ENCODE results near the gene ITSN1.

Gene ITSN1

DNA sequence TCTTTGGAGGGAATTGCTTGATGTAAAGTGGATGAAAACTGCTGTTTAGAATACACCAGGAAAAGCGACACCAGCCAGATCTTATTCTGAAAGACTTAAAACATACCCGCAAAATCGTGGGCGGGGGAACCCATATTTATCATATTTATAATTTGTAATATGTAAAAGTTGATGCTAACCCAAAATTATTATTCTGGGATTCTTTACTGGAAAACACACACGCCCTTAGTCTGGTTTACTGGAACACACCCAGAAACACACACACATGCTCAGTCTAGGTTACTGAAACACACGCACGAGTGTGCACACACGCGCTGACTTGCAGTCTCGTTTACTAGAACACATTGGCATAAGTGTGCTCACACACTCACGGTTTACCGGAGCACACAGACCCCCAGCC, 240.8 kb downstream of the ITSN1 start:
- no peak for FAIRE-seq
- no peak for DNase-seq (ENCODE audit: low spot score)

DNA sequence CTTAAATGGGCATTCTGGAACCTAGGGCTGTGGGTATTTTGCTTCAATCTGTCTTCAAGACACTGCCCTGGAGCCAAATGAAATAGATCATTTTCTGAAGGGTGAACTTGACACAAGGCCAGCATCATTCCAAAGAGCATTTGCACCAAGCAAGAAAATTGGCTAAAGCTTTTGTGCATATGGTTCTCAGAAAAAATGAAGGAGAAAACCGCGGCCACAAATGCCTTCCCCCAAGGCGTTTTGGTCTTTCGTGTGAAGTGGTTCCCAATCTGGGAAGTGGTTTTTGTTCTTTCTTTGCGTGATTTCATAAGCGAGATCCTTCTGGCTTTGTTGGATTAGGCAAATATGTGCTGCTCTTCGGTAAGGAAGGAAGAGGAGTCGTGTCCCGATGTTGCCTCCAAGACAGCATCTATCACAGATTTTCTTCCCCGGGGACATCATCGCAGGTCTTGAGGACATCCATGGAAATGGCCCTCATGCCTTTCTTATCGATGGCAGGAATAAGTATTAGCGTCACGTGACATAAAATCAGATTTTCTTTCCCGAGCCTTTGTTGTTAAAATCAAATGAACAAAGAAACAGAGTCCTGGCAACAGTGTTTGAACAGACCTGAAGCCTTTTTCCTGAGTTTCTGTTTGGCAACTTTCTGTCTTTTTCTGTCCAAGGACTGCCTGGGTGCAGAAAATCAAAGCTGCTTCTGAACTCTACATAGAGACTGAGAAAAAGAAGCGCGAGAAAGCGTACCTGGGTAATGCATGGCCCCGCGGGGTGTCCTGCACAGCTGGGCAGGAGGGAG, 242.3 kb downstream of the ITSN1 start:
- FAIRE-seq: no peak
- DNase-seq (ENCODE audit: low spot score): no peak

DNA sequence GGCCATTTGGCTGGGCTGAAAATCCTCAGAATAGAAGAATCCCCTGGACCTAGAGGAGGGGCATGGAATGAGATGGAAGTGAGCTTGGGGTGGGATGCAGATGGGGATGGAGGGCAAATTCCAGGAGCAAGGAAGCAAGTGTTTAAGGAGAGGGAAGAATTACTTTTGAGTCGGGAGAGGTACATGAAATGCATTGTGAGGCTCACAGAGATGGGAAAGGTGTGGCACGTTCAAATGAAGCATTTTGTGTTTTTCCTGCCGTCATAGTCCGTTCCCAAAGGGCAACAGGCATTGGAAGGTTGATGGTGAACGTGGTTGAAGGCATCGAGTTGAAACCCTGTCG, 242.8 kb downstream of the ITSN1 start:
- no peak for FAIRE-seq
- DNase-seq (ENCODE audit: low spot score): no peak

DNA sequence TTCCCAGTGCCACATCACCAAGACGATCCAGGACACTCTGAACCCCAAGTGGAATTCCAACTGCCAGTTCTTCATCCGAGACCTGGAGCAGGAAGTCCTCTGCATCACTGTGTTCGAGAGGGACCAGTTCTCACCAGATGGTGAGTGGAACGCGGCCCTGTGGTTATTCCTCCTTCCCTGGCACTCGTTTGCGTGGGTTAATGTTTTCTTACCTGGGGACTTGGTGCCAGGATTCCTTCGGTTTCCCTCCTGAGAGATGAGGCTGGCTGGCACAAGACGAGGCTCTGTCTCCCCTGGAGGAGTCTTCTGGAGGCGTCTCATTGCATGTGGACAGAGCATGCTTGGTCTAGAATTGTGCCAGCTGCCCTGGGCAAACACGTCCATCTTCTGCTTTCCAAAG, 244.0 kb downstream of the ITSN1 start:
- FAIRE-seq (no peak), DNase-seq (ENCODE audit: low spot score) (no peak)

DNA sequence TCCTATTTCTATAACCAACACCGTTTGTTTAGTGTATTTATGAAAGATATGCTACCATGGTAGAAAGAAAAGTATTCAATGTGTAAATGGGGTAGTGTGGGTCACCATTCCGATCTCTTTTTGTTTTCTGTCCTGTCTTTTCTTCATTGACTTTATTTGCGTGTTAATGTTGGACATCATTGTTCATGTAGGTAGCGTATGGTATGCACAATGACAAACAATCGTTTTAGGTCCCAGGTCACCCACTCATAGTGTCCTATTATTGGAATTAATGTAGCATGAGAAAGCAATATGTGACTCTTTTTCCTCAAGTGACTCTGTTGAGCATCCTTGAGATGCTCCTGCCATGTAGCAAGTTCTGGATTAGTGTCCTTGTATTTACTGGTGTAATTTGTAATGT, 247.9 kb downstream of the ITSN1 start:
- no peak for DNase-seq (ENCODE audit: low spot score)
- FAIRE-seq: no peak

DNA sequence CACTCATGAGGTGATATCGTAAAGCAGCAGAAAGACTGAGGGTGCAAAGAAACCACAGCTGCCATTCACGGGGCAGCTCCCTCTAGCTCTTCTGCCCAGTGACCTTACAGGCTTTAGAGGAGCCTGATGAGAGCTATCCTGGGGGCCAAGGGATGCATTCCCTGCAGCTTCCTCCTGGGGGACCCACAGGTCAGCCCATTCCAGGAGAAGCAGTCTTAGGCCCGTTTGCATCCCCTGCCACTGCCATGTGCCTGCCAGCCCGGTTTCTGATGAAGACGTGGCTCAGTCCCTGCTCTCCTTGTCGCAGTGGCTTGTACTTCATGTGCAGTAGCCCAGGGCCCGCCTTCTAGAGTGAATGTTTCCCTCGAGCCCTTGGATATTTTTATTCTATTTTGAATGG, 250.6 kb downstream of the ITSN1 start:
- DNase-seq (ENCODE audit: low spot score) (no peak), FAIRE-seq (no peak)

DNA sequence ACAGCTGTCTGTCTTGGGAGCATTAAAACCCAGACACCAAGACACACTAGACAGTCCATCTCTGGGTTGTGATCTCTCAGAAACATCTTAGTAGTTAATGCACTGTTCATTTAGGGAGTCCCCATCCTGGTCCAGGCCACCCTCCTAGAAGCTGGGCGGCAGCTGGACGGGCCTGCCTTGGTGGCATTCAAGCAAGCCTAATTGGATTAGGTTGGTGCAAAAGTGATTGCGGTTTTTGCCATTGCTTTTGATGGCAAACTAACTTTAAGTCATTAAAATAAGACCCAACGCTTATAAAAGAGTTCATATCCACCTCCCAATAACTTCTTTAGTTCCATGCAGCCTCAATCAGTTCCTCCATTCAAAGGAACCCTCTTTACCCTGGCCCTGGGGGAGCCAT, 251.6 kb downstream of the ITSN1 start:
- FAIRE-seq: no peak
- DNase-seq (ENCODE audit: low spot score): no peak

DNA sequence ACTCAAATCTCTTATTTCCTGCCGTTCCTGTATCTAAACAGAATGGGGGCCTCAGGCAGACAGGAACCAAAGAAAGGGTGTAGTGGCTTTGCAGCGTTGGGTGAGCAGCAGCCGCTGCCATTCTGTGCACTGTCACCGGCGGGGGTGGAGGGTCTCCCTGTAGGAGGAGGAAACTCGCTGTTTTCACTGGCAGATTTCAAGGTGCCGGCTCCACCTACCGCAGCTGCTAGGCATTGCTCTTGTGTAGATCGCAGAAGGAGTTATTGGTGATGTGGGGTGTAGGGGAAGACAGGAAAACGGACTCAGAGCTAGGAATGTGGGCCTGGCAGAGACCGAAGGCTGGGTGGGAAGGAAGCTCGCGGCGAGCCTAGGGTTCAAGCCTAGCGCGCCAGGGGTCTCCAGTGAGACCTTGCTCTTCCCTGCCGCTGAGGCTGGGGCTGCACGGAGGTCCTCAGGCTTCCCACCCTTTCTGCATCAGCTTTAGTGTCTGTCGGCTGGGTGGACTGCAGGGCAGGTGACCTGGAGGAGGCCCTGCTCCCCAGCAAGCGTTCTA, 252.5 kb downstream of the ITSN1 start:
- FAIRE-seq (no peak), DNase-seq (ENCODE audit: low spot score) (peak; percentile 65)

DNA sequence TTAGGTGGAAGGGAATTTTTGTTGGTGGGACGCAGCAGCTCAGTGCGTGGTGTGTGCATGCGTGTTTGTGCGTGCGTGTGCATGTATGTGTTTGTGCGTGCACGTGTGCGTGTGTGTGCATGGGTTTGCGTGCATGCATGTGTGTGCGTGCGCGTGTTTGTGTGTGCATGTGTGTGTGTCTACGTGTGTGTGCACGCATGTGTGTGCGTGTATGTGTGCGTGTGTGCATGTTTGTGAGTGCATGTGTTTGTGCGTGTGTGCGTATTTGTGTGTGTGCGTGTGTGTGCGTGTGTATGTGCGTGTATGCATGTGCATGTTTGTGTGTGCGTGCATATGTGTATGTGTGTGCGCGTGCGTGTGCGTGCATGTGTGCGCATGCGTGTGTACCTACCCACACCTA, 253.1 kb downstream of the ITSN1 start:
- FAIRE-seq (no peak), DNase-seq (ENCODE audit: low spot score) (no peak)

DNA sequence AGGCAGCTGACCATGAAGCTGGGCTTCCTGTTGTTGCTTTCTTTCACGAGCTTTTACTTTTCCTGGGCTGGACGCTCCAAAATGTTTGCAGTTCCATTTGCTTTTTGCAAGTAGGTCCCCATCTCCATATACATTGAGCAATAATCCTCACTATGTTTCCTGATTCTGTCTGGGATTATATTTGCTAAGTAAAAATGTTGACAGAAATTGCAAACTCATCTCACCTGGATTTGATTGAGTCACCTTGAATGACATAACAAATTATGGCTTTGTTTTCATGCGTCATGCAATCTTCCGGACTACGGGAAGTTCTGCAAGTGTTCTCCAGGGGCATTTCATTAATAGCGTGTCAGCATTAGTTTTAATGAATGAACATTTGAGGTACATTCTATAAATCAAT, 254.4 kb downstream of the ITSN1 start:
- FAIRE-seq (no peak), DNase-seq (ENCODE audit: low spot score) (no peak)

DNA sequence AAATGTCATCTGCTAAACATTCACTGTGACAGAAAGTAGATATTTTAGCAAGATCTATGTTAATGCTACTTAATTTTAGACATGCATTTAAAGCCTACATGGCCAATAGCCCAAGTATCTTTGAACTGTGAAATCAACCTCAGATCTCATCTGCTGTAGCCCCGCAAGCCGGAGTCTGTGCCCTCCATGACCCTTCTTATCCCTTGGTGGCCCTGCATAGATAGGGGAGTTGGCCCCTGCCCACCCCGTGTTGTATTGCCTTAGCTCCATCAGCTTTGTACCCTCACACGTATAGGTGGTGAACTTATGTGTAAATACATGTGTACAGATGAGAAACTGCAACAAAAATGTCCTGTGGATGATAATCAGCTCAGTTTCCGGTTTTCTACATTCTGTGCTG, 254.8 kb downstream of the ITSN1 start:
- DNase-seq (ENCODE audit: low spot score): no peak
- no peak for FAIRE-seq

DNA sequence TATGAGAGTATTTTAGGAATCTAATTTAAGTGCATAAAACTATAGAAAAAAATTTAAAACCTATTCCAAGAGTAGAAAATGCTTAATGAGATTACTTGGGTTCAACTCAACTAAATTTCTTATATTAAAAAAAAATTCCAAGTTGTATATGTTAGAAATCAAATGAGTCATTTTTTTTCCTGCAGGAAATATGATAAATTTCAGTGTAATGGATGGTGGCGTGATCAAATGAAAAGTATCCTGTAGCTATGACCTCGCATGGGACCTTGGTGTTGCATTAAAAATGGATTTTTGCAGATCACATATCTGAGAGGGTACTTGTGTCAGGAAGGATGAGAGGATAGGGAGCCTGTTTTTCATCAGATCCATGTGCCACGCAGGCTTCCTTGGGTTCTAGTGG, 255.4 kb downstream of the ITSN1 start:
- no peak for DNase-seq (ENCODE audit: low spot score)
- no peak for FAIRE-seq

DNA sequence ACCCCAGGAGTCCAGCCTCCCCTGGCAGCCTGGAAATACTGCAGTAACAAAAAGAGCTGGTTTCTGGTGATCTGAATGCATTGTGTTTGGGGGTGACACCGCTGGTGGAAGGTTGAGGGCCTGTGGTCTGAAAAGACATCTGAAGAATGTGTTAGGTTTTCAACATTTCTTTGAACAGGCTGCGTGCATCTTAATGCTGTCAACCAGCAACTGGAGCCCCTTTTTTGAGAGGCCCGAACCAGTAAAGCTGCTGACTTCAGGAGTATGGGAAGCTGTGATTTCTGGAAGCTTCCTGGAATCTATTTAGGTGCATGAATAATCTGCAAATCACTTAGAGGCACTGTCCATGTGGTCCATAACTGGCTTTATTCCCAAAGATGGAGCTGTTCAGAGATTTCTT, 256.3 kb downstream of the ITSN1 start:
- DNase-seq (ENCODE audit: low spot score) (no peak), FAIRE-seq (no peak)

DNA sequence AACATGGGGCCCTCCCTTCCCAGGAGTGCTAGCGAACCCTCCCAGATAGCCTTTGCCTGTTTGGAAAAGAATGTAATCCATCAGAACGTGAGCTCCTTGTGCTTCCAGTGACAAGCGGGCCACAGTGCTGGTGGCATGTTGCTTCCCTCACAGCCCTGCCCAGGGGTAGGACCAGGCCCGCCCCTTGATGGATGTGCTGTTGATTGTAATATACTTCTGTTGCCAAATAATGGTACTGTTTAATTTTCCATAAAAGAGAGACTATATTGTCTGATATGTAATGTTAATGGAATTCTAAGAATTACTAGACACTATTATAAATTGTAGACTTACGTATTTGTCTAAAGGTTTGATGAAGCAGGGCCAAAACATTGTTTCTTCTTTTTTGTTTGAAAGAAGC, 256.9 kb downstream of the ITSN1 start:
- FAIRE-seq: no peak
- DNase-seq (ENCODE audit: low spot score): no peak

DNA sequence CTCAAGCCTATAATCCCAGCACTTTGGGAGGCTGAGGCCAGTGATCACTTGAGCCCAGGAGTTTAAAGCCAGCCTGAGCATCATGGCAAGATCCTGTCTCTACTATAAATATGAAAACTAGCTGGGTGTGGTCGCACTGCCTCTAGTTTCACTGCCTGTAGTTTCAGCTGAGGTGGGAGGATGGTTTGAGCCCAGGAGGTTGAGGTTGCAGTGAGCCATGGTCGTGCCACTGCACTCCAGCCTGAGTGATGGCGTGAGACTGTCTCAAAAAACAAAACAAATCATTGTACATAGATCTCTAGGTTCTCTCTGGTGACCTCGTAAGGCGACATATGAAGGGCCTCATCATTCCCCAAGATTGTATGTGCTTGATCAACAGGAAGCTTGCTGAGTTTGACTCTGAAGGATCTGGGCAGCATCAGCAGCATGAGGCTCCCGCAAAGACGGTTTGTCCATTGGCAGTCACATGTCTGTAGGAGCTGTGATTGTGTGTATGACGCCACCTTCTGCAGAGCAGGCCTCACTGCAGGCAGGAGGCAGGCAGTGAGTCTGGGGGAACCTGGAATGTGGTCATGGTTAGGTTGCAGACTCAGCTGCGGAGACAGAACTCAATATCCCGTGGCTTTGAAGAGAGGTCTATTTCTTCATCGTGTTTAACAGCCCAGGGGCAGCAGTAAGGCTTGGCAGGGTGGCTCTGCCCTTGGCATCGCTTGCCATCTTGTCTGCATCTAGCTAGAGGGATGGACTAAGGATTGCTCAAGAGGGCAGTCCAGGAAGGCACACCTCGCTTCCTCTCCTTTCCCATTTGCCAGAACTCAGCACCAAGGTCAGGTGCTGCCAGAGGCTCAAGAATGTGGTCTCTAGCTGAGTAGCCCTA, 259.3 kb downstream of the ITSN1 start:
- FAIRE-seq: no peak
- peak; percentile 20 for DNase-seq (ENCODE audit: low spot score)

DNA sequence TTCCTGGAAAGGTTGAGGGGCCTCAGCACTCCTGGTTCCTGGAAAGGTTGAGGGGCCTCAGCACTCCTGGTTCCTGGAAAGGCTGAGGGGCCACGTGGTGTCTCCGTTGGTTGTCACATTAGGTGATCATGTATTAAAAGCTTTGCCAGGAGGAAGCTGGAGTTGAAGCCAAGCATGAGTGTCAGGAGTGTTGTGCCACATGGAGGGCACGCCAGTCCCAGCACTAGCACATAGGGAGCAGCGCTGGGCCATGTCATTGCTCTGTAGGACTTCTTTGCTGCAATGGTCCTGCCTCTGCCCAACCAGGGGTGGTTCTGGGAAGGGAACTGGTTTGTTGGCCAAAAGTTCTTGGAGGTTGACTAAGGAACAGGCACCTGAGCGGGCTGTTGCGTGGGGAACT, 260.0 kb downstream of the ITSN1 start:
- FAIRE-seq: no peak

DNA sequence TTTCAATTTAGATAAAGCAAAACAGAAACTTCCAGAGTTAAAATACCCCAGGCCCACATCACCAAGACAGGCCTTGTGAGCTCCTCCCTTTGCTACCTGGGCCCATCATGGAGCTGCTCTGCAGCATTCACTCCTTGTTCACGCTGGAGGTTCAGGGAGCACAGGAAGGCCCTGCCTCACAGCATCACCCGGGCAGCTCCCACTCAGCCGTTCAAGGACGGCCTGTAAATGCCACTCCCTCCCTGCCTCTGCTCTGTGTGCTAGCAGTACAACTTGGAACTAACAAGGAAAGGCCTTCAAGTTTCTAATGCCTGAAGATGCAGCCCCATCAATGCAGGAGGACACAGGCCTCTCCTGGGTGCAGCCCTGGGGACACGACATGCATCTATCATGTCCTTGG, 261.7 kb downstream of the ITSN1 start:
- DNase-seq (ENCODE audit: low spot score) (no peak), FAIRE-seq (no peak)

More for the DNA sequence above, 260.0 kb downstream of the ITSN1 start:
- DNase-seq (ENCODE audit: low spot score): no peak

DNA sequence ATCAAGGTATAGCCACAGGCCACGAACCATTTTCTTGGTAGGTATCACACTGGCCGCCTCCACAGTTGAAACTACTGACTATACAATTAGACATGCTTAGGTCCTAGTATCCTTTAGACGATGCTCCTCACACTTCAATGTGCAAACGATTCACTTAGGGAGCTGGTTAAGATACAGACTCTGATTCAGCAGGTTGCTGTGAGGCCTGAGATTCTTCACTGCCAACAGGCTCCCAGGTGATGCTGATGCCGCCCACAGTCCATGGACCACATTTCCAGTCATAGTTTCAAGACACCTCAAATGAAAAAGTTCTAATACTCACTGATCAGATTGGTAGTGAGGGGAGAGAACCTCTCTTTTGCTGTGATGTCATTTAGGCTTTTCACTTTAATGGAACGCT, 266.5 kb downstream of the ITSN1 start:
- FAIRE-seq: no peak
- DNase-seq (ENCODE audit: low spot score): no peak

DNA sequence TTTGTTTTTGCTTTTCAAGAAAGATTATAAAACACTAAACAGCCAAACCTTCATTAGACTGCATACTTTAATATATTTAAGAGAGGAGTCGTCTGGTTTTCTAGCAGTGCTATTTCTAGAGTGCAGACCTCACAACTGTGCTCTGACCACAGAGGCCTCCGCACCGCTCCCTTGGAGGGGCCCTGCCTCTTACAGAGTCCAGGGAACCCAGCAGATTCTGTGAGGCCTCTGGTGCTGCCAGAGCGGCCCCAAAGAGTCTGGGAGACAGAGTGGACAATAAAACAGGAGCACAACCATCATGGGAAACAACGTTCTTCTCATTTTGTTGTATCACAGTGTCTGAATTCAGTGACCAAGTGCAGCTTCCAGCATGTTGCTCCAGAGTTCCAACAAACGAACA, 267.5 kb downstream of the ITSN1 start:
- no peak for FAIRE-seq
- no peak for DNase-seq (ENCODE audit: low spot score)

DNA sequence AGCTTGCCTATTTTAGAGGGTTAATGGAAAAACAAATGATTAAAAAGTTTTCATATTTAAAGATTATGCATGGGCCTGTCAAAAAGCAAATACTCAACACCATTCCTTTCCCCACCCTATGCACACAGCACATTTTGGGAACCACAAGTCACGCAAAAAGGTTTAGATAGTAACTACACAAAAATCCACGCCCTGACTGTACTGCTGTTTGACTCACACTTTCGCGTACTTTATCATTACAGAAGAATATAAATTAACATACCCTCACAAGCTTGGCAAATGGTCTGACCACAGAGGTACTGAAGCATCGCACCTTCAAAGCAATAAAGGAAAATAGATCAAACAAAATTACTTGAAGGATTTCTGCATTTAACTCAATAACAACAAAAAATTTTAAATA, 271.9 kb downstream of the ITSN1 start:
- DNase-seq (ENCODE audit: low spot score): no peak
- FAIRE-seq: no peak

DNA sequence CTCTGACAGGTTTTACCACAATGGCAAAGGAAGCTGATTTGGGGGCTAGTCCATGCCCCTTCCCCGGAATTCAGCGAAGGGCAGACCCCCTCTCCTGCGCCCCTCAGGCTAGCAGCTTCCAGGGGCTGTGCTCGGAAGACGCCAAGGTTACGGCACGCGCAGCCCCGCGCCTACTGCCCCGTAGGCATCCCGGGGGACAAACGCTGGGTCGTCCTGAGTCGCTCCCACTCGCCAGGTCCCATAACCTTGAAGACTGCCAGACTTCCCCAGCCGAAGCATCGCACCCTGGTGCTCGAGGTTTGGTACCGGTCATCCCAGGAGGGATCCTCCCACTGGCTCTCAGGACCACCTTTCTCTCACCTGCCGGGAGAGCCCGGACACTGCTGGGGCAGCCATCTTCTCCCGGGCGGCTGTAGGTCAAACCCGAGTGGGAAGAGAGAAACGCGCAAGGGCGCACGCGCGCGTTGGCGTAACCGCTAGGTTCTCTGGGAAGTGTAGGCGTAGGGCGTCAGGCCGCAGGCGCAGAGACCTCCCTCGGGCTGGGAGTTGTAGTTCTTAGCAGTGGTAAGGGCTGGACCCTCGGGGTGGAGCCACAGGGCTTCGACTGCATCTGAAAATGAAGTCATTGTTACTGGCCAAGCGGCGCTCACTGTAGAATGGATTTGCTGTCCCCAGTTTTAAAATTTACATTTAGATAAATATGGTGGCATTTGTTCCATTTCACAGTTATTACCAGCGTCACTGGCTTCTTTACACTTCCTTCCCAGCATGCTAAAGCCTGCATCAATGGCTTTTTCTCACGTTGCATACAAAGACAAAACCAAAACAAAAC, 273.3 kb downstream of the ITSN1 start, which contains the start of gene ATP5PO:
ATP5PO (minus strand) TSS at position 437 of the 832 bp plus-strand sequence; CDS start at position 396, 41 bp downstream.
- FAIRE-seq (peak; percentile 86), DNase-seq (ENCODE audit: low spot score) (peak; percentile 93)

DNA sequence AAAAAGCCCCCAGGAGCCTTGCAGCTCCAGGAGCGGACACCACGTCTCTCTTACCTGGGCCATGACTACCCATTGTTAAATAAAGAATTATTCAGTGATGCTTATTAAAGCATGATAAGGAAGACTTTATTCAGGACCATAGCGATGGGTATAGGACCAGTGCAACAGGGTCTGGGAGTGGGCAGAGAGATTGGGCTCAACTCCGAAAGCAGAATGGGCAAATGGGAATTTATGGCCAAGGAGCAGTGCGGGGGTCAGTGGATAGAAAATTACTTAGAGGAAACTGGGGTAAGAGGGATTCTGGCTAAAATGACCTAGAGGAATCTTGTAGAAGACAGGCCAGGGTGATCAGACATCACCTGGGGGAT, 273.9 kb downstream of the ITSN1 start:
- FAIRE-seq (no peak), DNase-seq (ENCODE audit: low spot score) (no peak)

All from RCC 7860 (cell line).